IMR-90 (cell line): ENCODE data around the gene SLC31A1. TPM values are rescaled to one million over a fixed set of nuclear protein-coding genes. Genes with fewer than 3 reads are reported as not detected.

Experiments used
- ATAC-seq: fragments of 200-7000 bp; cut with Tn5 transposase; 2 replicates; pipeline ENCODE4 v1.9.1; 2020; ENCODE audit warnings: low read depth, mild to moderate bottlenecking, moderate library complexity
- BruUV-seq: library from RNA; stranded (reverse); fragments of 400-500 nt; replicated peaks from 2 replicates; lab custom pipeline; 2021; lab: Mats Ljungman, UMichigan
- CTCF ChIA-PET: fragments of 300-600 bp; formaldehyde crosslinking; extraction: SDS; loops from one replicate; lab custom pipeline; 2021; ENCODE audit warnings: antibody characterized with exemption; lab: Yijun Ruan, JAX
- POLR2A ChIA-PET: fragments of 300-600 bp; sonication (Branson Sonifier 250); formaldehyde crosslinking; loops from one replicate; lab custom pipeline; 2022; ENCODE audit warnings: antibody characterized with exemption; ENCODE audit not compliant: unreplicated experiment; lab: Charles Lee
- DNase-seq: peaks from one replicate; pipeline ENCODE4 v3.0.0; 2013
- H2AFZ ChIP-seq: replicated peaks from 2 replicates; pipeline ENCODE3; 2013; ENCODE audit warnings: low read length, mild to moderate bottlenecking; ENCODE audit not compliant: poor library complexity
- H2AK5ac ChIP-seq: 2 replicates; pipeline ENCODE4 v1.6.1; 2013; ENCODE audit warnings: low read depth, low read length, inconsistent platforms
- H2AK9ac ChIP-seq: replicated peaks from 2 replicates; pipeline ENCODE3; 2013; ENCODE audit warnings: mild to moderate bottlenecking, low read depth, low read length, moderate library complexity; ENCODE audit not compliant: poor library complexity
- H2BK120ac ChIP-seq: 2 replicates; pipeline ENCODE4 v1.6.1; 2013; ENCODE audit warnings: low read depth, low read length, inconsistent platforms
- H2BK15ac ChIP-seq: 3 replicates; pipeline ENCODE4 v1.6.1; 2013; ENCODE audit warnings: low read depth, low read length, inconsistent platforms
- H2BK20ac ChIP-seq: 2 replicates; pipeline ENCODE4 v1.6.1; 2013; ENCODE audit warnings: low read depth, mild to moderate bottlenecking, inconsistent platforms, low read length, moderate library complexity
- H2BK5ac ChIP-seq: 2 replicates; pipeline ENCODE4 v1.6.1; 2013; ENCODE audit warnings: mild to moderate bottlenecking, low read depth, low read length, inconsistent platforms; ENCODE audit not compliant: poor library complexity, severe bottlenecking
- H3K14ac ChIP-seq: replicated peaks from 2 replicates; pipeline ENCODE4 v1.6.1; 2013; ENCODE audit warnings: low read depth, low read length, inconsistent platforms
- H3K18ac ChIP-seq: 2 replicates; pipeline ENCODE4 v1.6.1; 2013; ENCODE audit warnings: low read depth, low read length, control low read depth
- H3K23ac ChIP-seq: 2 replicates; pipeline ENCODE4 v1.6.1; 2013; ENCODE audit warnings: low read depth, low read length, inconsistent platforms
- H3K27ac ChIP-seq: 2 replicates; pipeline ENCODE4 v1.5.1; 2013; ENCODE audit warnings: mild to moderate bottlenecking, control low read depth, low read length; ENCODE audit not compliant: insufficient read depth
- H3K27me3 ChIP-seq: 2 replicates; pipeline ENCODE4 v1.6.1; 2013; ENCODE audit warnings: low read length; ENCODE audit not compliant: control insufficient read depth, insufficient read depth
- H3K36me3 ChIP-seq: 2 replicates; pipeline ENCODE4 v1.6.1; 2013; ENCODE audit warnings: low read length, mixed read lengths; ENCODE audit not compliant: control insufficient read depth, insufficient read depth
- H3K4ac ChIP-seq: 2 replicates; pipeline ENCODE4 v1.6.1; 2013; ENCODE audit warnings: low read depth, low read length, inconsistent platforms
- H3K4me1 ChIP-seq: 2 replicates; pipeline ENCODE4 v1.6.1; 2013; ENCODE audit warnings: low read length, mixed read lengths; ENCODE audit not compliant: control insufficient read depth, insufficient read depth
- H3K4me2 ChIP-seq: 2 replicates; pipeline ENCODE4 v1.6.1; 2013; ENCODE audit warnings: low read depth, mild to moderate bottlenecking, control low read depth, low read length, moderate library complexity
- H3K4me3 ChIP-seq: 2 replicates; pipeline ENCODE4 v1.5.1; 2013; ENCODE audit warnings: low read depth, mild to moderate bottlenecking, control low read depth, low read length, moderate library complexity; ENCODE audit not compliant: insufficient read depth
- H3K56ac ChIP-seq: 2 replicates; pipeline ENCODE4 v1.6.1; 2013; ENCODE audit warnings: low read length, inconsistent platforms; ENCODE audit not compliant: insufficient read depth; ENCODE audit errors: extremely low read depth
- H3K79me1 ChIP-seq, 2 experiments: 2 replicates each; pipeline ENCODE4 v1.6.1; 2013; ENCODE audit warnings: low read length in 2 of 2, inconsistent platforms in 1 of 2, low read depth in 1 of 2
- H3K9ac ChIP-seq: 2 replicates; pipeline ENCODE4 v1.6.1; 2013; ENCODE audit warnings: low read depth, low read length, control low read depth
- H3K9me1 ChIP-seq: 2 replicates; pipeline ENCODE4 v1.6.1; 2013; ENCODE audit warnings: low read length, inconsistent platforms; ENCODE audit not compliant: insufficient read depth
- H3K9me3 ChIP-seq: 2 replicates; pipeline ENCODE4 v1.6.1; 2013; ENCODE audit warnings: low read length; ENCODE audit not compliant: control insufficient read depth, insufficient read depth
- H4K20me1 ChIP-seq: 2 replicates; pipeline ENCODE4 v1.6.1; 2013; ENCODE audit warnings: low read length, inconsistent platforms; ENCODE audit not compliant: insufficient read depth
- H4K5ac ChIP-seq: 2 replicates; pipeline ENCODE4 v1.6.1; 2013; ENCODE audit warnings: mild to moderate bottlenecking, low read depth, low read length, control low read depth
- H4K8ac ChIP-seq, 2 experiments: 2 replicates each; pipeline ENCODE4 v1.6.1; 2013; ENCODE audit warnings: low read depth in 2 of 2, low read length in 2 of 2, control low read depth in 1 of 2, inconsistent platforms in 1 of 2
- H4K91ac ChIP-seq: 2 replicates; pipeline ENCODE4 v1.6.1; 2013; ENCODE audit warnings: low read depth, low read length, inconsistent platforms; ENCODE audit not compliant: insufficient read depth
- MXI1 ChIP-seq: IDR thresholded peaks from 2 replicates; pipeline ENCODE4 v1.6.1; 2012; ENCODE audit warnings: low read depth, mild to moderate bottlenecking, low read length, moderate library complexity, borderline replicate concordance
- WGBS, 2 experiments: methylation state at CpG; one replicate each; pipeline versions ENCODE4 v1.1.5 to v1.1.7; 2013; ENCODE audit warnings: missing lambda C conversion rate in 2 of 2; ENCODE audit not compliant: insufficient read length in 1 of 2; ENCODE audit errors: extremely low coverage in 2 of 2; 5-methylcytosine and 5-hydroxymethylcytosine counted together
- dilution Hi-C: fragments of 300-500 bp; cut with HindIII; formaldehyde crosslinking; loops from one replicate; pipeline ENCODE4 v1.14.3; 2018; ENCODE audit warnings: low sequenced_read_pairs; ENCODE audit not compliant: unreplicated experiment
- in situ Hi-C: fragments of 300-500 bp; cut with MboI; formaldehyde crosslinking; loops from 3 replicates; pipeline ENCODE4 v1.14.3; 2019; ENCODE audit warnings: low sequenced_read_pairs, inconsistent platforms, mixed read lengths
- intact Hi-C: fragments of 100-400 bp; cut with micrococcal nuclease; formaldehyde crosslinking; loops from 2 replicates; pipeline ENCODE4 v1.10.0; 2022
- polyA plus RNA-seq, 3 experiments: library from polyadenylated mRNA; depleted of rRNA; stranded (reverse); fragments of >200 nt; gene quantifications; 2 replicates each; pipeline ENCODE4 v1.2.3, GENCODE V29; 2012; ENCODE audit warnings: low replicate concordance in 1 of 3
- total RNA-seq: library from RNA; depleted of rRNA; stranded (reverse); fragments of >200 nt; gene quantifications from 2 replicates; pipeline ENCODE4 v1.2.3, GENCODE V29; 2012

Gene SLC31A1
- total and polyA plus RNA-seq, 2 of the 4 experiments (the other 2 are of a cell fraction): 17.9 to 23.3 TPM

DNA sequence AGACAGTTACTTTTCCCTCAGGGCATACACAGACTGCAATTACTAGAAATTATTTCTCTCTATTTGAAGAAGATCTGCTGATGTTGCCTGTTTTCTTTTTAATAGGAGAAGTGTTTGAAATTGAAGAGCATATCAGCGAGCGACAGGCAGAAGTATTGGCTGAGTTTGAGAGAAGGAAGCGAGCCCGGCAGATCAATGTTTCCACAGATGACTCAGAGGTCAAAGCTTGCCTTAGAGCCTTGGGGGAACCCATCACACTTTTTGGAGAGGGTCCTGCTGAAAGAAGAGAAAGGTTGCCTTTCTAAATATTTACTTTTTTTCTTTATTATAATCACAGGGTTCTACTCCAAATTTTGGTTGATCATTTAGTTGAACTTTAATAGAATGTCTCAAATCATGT is 57.5 kb downstream of the SLC31A1 start:
- Histone ChIP-seq H2BK15ac (no peak overlapping the region), H4K20me1 (no peaks in the 10 kb centered on the region), H2BK5ac (no peak overlapping the region), H3K27me3 (no peaks in the 10 kb centered on the region), H3K56ac (no peak overlapping the region), H3K79me1 (peaks cover 19 to 20% of the 10 kb centered on the region in 2 experiments), H3K4ac (no peak overlapping the region), H4K8ac (no peak overlapping the region), H2BK20ac (no peak overlapping the region), H3K18ac (no peak overlapping the region), H3K27ac (no peak overlapping the region), H3K4me1 (peaks cover 2% of the 10 kb centered on the region; the same call in 1 of the 2 replicates), H3K36me3 (peaks cover 21% of the 10 kb centered on the region), H2AK5ac (no peak overlapping the region), H3K4me3 (no peak overlapping the region), H2AFZ (no peak overlapping the region), H3K4me2 (no peak overlapping the region), H2BK120ac (no peak overlapping the region), H3K9me1 (no peaks in the 10 kb centered on the region), H2AK9ac (no peak overlapping the region), H3K9ac (no peak overlapping the region), H3K14ac (no peak overlapping the region), H4K5ac (no peak overlapping the region), H4K91ac (no peak overlapping the region), H3K9me3 (no peaks in the 10 kb centered on the region), H3K23ac (no peak overlapping the region)
- in situ Hi-C loops: no loop called here
- no peak for ATAC-seq
- no peak for DNase-seq
- TF ChIP-seq MXI1: no peak
- dilution Hi-C loops: no loop called here
- BruUV-seq: no TSS peak
- intact Hi-C loops: loop anchor here (10.0 kb wide), 1 partner anchor 376 kb away; no protein-coding TSS in a partner anchor
- ChIA-PET CTCF (no interaction called here), POLR2A (no interaction called here)
- WGBS, 2 experiments: no CpG with 5 or more reads among the region's 4 CpGs
